ENCODE results near the gene PRSS3.
A peak's percentile ranks its signal among the peaks of the same experiment; 100 is the strongest.
"Not testable (repeated sequence)": the region's sequence is repeated elsewhere in the genome, so short reads cannot be mapped to it uniquely, and the experiment has no call there.

Gene PRSS3

DNA sequence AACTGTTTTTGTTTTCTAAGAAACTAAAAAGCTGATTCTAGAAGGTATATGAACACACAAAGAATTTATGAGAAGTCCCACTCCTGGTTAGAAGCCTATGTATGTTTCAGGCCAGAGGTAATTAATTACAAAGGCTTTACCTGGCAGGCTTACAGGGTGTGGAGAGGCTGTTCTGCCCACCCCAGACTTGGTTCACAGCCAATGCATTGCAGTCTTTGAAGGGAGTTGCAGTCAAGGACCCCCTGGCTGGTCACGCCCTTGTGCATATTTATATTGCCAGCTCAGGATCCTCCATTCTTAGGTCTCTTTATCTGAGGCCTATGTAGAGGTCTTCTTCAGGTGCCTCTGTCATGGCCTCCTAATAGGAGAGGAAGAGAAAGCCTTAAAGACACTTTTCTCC lies 13.6 kb upstream of the PRSS3 start:
- DNase-seq (ENCODE audit: extremely low read depth, low read depth) = no peak
- TF ChIP-seq, protein P1, sequence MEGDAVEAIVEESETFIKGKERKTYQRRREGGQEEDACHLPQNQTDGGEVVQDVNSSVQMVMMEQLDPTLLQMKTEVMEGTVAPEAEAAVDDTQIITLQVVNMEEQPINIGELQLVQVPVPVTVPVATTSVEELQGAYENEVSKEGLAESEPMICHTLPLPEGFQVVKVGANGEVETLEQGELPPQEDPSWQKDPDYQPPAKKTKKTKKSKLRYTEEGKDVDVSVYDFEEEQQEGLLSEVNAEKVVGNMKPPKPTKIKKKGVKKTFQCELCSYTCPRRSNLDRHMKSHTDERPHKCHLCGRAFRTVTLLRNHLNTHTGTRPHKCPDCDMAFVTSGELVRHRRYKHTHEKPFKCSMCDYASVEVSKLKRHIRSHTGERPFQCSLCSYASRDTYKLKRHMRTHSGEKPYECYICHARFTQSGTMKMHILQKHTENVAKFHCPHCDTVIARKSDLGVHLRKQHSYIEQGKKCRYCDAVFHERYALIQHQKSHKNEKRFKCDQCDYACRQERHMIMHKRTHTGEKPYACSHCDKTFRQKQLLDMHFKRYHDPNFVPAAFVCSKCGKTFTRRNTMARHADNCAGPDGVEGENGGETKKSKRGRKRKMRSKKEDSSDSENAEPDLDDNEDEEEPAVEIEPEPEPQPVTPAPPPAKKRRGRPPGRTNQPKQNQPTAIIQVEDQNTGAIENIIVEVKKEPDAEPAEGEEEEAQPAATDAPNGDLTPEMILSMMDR (IDR thresholded peaks at IDR 0.05; ENCODE audit: low read depth, low read length) = no peak

DNA sequence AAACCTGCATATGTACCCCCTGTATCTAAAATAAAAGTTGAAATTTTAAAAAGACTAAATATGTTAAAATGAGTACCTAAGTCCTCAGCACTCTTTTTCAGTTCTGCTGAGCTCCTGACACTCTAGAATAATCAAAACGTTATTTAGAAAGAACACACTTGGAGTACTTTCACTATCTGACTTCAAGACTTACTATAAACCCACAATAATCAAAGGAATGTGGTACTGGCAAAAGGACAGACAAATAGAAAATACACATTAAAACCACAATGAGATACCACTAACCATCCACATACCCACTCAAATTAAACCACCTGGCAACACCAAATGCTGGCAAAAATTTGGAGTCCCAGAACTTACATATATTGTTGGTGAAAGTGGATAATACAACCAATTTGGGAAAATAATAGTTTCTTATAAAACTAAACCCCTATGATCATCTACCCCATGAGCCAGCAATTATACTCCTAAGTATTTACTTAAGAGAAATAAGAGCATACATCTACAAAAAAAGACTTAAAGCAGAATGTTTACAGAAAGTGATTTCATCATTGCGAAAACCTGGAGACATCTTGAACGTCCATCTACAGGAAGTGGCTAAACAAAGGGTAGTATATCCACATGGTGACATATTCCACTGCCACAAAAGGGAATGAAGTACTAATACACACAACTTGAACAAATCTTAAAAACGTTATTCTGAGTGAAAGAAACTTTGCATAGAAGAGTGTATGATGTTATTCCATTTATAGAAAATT lies 12.8 kb upstream of the PRSS3 start:
- no peak for DNase-seq (ENCODE audit: extremely low read depth, low read depth)
- TF ChIP-seq, protein P1 (IDR thresholded peaks at IDR 0.05; ENCODE audit: low read depth, low read length) = no peak

DNA sequence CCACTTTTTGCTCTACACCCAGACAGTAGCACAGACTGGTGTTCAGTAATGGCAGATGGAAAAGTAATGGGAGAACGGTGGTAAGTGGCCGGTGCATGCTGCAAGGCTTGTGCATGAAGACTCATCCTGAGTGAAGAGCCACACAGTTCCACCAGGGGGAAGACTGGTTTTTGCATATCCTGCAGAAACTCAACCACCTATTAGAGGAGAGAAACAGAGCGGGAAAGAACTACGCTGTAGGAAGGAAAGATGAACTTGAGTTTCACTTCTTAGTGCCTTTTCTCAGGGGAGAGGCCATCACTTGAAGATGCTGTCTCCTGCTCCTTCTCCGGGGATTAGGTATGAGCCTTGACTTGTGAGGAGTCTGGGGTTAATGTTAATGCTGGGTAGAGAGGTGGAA lies 9.4 kb upstream of the PRSS3 start:
- TF ChIP-seq, protein P1 (IDR thresholded peaks at IDR 0.05; ENCODE audit: low read depth, low read length) = peak; percentile 24
- no peak for DNase-seq (ENCODE audit: extremely low read depth, low read depth)

DNA sequence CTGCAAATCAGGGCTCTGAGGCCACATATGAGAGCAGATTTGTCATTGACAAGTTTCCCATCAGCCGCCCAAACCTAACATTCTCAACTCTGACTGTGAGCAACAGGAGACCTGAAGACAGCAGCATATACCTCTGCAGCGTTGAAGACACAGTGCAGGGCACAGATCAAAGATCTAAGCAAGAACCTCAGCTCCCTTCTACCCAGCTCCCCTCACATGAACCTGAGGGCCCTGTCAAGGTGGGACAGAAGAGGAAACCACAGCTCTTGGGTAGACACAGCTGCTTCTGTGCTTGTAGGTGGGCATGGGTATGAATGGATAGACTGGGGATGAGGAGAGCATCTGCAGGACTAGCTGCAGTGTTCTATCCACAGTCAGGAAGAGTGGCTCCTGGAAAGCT lies 8.7 kb upstream of the PRSS3 start:
- TF ChIP-seq, protein P1 (IDR thresholded peaks at IDR 0.05; ENCODE audit: low read depth, low read length) = no peak
- no peak for DNase-seq (ENCODE audit: extremely low read depth, low read depth)

DNA sequence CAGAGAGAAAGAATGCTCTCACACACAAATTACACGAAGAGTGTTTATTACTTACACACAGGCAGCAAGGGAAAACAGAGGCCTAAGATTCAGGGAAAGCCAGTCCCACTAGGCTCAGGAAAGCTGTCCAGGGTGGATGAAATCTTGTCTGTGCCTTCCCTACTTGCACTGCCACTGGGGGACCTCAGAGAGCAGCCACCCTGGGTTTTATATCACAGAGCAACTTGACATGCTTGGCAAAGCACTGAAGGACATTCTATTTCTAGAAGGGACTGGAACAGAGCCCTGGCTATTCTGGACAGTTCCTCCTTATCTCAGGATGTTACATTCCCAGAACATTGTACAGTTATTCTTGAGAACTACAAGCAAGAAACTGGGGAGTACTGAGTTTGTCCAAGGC lies 7.5 kb upstream of the PRSS3 start:
- TF ChIP-seq, protein P1 (IDR thresholded peaks at IDR 0.05; ENCODE audit: low read depth, low read length) = no peak
- DNase-seq (ENCODE audit: extremely low read depth, low read depth) = no peak

DNA sequence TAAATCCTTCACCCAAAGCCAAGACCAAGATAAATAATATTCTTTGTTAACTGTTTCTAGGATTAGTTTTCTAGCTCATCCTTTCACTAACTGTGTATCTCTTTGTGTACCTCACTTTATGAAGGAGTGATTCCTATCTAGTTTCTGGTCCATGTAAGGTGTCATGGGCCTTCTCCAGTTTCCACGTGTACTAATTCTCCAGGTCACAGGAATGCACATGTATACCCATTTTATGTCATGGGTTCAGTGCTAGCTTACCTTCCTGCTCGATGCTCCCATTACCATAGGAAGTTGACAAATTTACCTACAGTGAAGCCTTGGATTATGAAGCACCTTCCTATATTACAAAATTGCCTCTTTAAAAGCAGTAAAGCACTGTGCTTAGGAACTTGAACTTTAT lies 5.9 kb upstream of the PRSS3 start:
- DNase-seq (ENCODE audit: extremely low read depth, low read depth) = not testable (repeated sequence)

DNA sequence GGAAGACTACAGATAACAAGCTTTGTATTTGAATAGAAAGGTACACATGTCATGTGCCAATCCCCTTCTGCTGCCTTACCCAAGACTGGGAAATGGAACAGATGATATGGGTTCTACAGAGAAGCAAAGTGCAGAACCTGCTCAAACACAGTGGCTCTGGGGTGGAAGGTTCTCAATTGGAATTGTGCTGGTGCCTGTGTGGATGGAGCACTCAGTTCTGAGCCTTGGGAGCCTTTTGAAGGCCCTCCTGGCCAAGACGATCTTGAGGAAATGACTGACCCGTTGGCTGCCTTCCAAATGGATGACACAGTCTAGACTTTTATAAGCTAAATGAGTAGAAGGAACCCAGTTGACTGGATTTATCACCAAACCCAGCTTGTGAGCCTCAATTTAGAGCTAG lies 4.2 kb upstream of the PRSS3 start:
- TF ChIP-seq, protein P1 (IDR thresholded peaks at IDR 0.05; ENCODE audit: low read depth, low read length) = no peak
- no peak for DNase-seq (ENCODE audit: extremely low read depth, low read depth)

DNA sequence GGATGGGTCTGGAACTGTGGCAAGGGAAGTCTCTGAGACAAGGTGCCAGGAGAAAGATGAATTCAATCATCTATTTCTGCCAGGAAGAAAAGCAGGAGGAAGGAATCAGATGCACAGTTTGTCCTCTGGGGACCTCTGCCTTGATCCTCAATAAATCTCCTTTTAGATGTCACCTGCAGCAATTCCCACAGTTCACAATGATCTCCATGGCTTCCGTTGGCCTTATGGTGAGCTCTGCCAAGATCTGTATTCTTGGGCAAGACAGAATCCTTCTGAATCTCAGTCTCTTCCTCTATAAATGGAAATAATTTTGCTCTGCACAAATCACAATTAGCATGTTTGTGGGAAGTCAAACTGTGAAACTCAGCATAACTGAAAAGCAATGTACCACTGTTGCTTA lies 1.9 kb upstream of the PRSS3 start:
- DNase-seq (ENCODE audit: extremely low read depth, low read depth) = not testable (repeated sequence)
